C4-2B (cell line): ENCODE measurements around the gene RPL27.

Source experiments
- ZFX ChIP-seq: fragments of 450-650 bp; IDR thresholded peaks from 2 replicates; pipeline ENCODE4 v1.6.1; 2017
- TF ChIP-seq, protein P1 (sequence below): fragments of 450-650 bp; conservative IDR thresholded peaks from 2 replicates; pipeline ENCODE4 v1.5.1; 2017; ENCODE audit warnings: mild to moderate bottlenecking

DNA sequence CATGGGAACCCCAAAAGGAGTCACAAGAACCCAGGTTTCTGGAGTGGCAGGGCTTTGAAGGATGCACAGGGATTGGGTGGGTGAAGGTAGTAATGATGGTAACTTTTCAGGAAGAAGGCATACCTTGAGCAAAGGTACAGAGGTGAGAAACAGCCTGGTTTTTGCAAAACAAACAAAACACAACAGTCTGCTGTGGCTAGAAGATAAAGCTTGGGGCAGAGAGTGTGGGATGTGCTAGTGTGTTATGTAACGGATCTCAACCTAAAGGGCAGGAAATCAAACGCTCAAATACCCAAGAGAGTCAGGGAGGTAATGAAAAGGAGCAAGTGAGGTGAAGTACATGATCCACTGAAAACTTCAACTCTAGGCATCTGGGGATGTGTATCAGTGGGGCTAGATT is 23.0 kb upstream of the RPL27 start:
- TF ChIP-seq, protein P1, sequence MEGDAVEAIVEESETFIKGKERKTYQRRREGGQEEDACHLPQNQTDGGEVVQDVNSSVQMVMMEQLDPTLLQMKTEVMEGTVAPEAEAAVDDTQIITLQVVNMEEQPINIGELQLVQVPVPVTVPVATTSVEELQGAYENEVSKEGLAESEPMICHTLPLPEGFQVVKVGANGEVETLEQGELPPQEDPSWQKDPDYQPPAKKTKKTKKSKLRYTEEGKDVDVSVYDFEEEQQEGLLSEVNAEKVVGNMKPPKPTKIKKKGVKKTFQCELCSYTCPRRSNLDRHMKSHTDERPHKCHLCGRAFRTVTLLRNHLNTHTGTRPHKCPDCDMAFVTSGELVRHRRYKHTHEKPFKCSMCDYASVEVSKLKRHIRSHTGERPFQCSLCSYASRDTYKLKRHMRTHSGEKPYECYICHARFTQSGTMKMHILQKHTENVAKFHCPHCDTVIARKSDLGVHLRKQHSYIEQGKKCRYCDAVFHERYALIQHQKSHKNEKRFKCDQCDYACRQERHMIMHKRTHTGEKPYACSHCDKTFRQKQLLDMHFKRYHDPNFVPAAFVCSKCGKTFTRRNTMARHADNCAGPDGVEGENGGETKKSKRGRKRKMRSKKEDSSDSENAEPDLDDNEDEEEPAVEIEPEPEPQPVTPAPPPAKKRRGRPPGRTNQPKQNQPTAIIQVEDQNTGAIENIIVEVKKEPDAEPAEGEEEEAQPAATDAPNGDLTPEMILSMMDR = no peak
- TF ChIP-seq ZFX = no peak
